RWPE2 (cell line): ENCODE results near the gene COMMD1.
"Not testable (repeated sequence)": the region's sequence is repeated elsewhere in the genome, so short reads cannot be mapped to it uniquely, and the experiment has no call there.

Experiments used
- ATAC-seq: fragments of 200-7000 bp; cut with Tn5 transposase; 3 replicates; pipeline ENCODE4 v1.9.1; 2021; ENCODE audit warnings: low read depth
- DNase-seq: peaks from one replicate; pipeline ENCODE4 v3.0.0-alpha.2; 2020; ENCODE audit warnings: low spot score
- H3K27ac ChIP-seq: fragments of 450-650 bp; 2 replicates; pipeline ENCODE4 v1.5.1; 2017; ENCODE audit warnings: mild to moderate bottlenecking; ENCODE audit not compliant: poor library complexity, severe bottlenecking
- H3K27me3 ChIP-seq: fragments of 250-450 bp; sonication (Bioruptor Pico); 2 replicates; pipeline ENCODE4 v1.5.1; 2021; ENCODE audit warnings: mild to moderate bottlenecking, moderate library complexity; ENCODE audit not compliant: insufficient read depth, poor library complexity, severe bottlenecking
- H3K36me3 ChIP-seq: fragments of 250-450 bp; sonication (Bioruptor Pico); 2 replicates; pipeline ENCODE4 v1.5.1; 2020; ENCODE audit warnings: low read depth, mild to moderate bottlenecking, moderate library complexity
- H3K4me1 ChIP-seq: fragments of 250-450 bp; sonication (Bioruptor Pico); 2 replicates; pipeline ENCODE4 v1.5.1; 2021; ENCODE audit warnings: mild to moderate bottlenecking, moderate library complexity; ENCODE audit not compliant: insufficient read depth, poor library complexity, severe bottlenecking
- H3K4me3 ChIP-seq: fragments of 250-450 bp; sonication (Bioruptor Pico); 2 replicates; pipeline ENCODE4 v1.5.1; 2021; ENCODE audit warnings: mild to moderate bottlenecking, moderate library complexity; ENCODE audit not compliant: severe bottlenecking
- H3K9me3 ChIP-seq: fragments of 250-450 bp; sonication (Bioruptor Pico); 2 replicates; pipeline ENCODE4 v1.5.1; 2021; ENCODE audit warnings: mild to moderate bottlenecking, moderate library complexity; ENCODE audit not compliant: severe bottlenecking
- CTCF ChIP-seq: fragments of 450-650 bp; IDR thresholded peaks from one replicate; pipeline ENCODE4 v1.5.1; 2017; ENCODE audit warnings: mild to moderate bottlenecking, moderate library complexity; ENCODE audit not compliant: poor library complexity, severe bottlenecking

COMMD1 gene

DNA sequence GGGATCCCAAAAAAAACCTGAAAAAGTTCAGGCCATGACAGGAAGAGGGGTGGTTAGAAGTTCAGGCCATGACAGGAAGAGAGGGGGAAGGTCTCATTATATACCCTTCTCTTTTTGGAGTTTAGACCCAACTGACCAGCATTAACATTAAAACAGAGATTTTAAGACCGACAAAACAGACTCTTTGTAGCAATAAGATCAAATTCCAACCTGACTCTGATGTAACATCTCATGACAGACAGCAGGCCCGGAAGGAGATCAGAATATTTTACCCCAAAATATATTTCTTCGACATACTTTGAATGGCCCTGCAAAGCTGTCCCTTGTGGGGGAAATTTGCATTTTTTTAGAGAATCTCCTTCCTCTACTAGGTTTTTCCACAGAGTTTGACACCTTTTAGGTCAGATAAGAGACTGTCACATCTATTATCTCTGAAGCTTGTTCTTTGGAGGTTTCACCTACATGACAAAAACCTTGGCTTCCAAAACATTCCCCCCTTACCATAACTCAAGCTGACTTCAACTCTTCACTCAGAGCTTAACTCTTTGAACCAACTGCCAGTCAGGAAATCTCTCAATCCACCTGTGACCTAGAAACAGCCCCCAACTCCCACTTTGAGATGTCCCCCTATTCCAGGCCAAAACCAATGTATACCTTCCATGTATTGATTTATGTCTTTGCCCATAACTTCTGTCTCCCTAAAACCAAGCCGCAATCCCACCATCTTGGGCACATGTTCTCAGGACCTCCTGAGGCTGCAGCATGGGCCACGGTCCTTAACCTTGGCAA lies 239.4 kb downstream of the COMMD1 start:
- ATAC-seq (no peak), DNase-seq (no peak)
- Histone ChIP-seq H3K9me3 (no peaks in the 10 kb centered on the region), H3K4me1 (peaks cover 18% of the 10 kb centered on the region), H3K36me3 (no peaks in the 10 kb centered on the region), H3K4me3 (no peak overlapping the region), H3K27me3 (no peaks in the 10 kb centered on the region), H3K27ac (no peak overlapping the region)
- TF ChIP-seq CTCF: no peak

- TF ChIP-seq CTCF: no peak
- Histone ChIP-seq H3K36me3 (no peaks in the 10 kb centered on the region), H3K4me1 (peaks cover 25% of the 10 kb centered on the region), H3K27me3 (no peaks in the 10 kb centered on the region), H3K9me3 (no peaks in the 10 kb centered on the region), H3K4me3 (no peak overlapping the region), H3K27ac (no peak overlapping the region)
- ATAC-seq (no peak), DNase-seq (no peak)
Observed at GRCh38 chr2:62145478-62146100, 240.1 kb downstream of the COMMD1 start.

GRCh38 chr2:62146790-62147189 lies 241.3 kb downstream of the COMMD1 start:
- DNase-seq, H3K4me3 ChIP-seq, H3K9me3 ChIP-seq, H3K36me3 ChIP-seq, ATAC-seq, H3K27me3 ChIP-seq: not testable (repeated sequence)
- peaks cover 28% of the 10 kb centered on the region for H3K4me1 ChIP-seq
- peak overlapping the region; percentile 70 for H3K27ac ChIP-seq

GRCh38 chr2:62147610-62148301 lies 242.3 kb downstream of the COMMD1 start:
- DNase-seq (no peak), ATAC-seq (peak; percentile 82)
- peaks cover 28% of the 10 kb centered on the region for H3K4me1 ChIP-seq
- TF ChIP-seq CTCF: no peak
- H3K27me3 ChIP-seq: no peaks in the 10 kb centered on the region
- no peaks in the 10 kb centered on the region for H3K9me3 ChIP-seq
- no peaks in the 10 kb centered on the region for H3K36me3 ChIP-seq
- H3K4me3 ChIP-seq: no peak overlapping the region
- H3K27ac ChIP-seq: peak overlapping the region; percentile 70

GRCh38 chr2:62149708-62150107 lies 244.2 kb downstream of the COMMD1 start:
- peaks cover 28% of the 10 kb centered on the region for H3K4me1 ChIP-seq
- TF ChIP-seq CTCF: no peak
- no peaks in the 10 kb centered on the region for H3K9me3 ChIP-seq
- peak overlapping the region; percentile 70 for H3K27ac ChIP-seq
- DNase-seq: no peak
- H3K36me3 ChIP-seq: no peaks in the 10 kb centered on the region
- no peaks in the 10 kb centered on the region for H3K27me3 ChIP-seq
- no peak overlapping the region for H3K4me3 ChIP-seq
- peak; percentile 93 for ATAC-seq
